ENCODE results near the gene HDGF.

Gene HDGF

GRCh38 chr1:156714830-156715229 is 36.6 kb downstream of the HDGF start:
- DNase-seq: no peak

- no peak for DNase-seq
These were observed 38.8 kb downstream of the HDGF start for GRCh38 chr1:156712626-156713025.

GRCh38 chr1:156711011-156711817 is 40.3 kb downstream of the HDGF start:
- no peak for DNase-seq

- no peak for DNase-seq
These were observed 41.6 kb downstream of the HDGF start for GRCh38 chr1:156709757-156710489.

GRCh38 chr1:156709031-156709430 is 42.4 kb downstream of the HDGF start:
- no peak for DNase-seq

- no peak for DNase-seq
These were observed 43.2 kb downstream of the HDGF start for GRCh38 chr1:156708218-156708661.

- no peak for DNase-seq
These were observed 43.9 kb downstream of the HDGF start for GRCh38 chr1:156707417-156708217.

GRCh38 chr1:156706657-156707416 is 44.6 kb downstream of the HDGF start:
- no peak for DNase-seq

- DNase-seq: no peak
These were observed 45.4 kb downstream of the HDGF start for GRCh38 chr1:156705918-156706656.

- DNase-seq: no peak
These were observed 46.1 kb downstream of the HDGF start, which contains the start of gene CRABP2 for GRCh38 chr1:156705321-156705917. TSS of gene CRABP2 (minus strand) at chr1:156705583. CDS start at chr1:156705446, 137 bp downstream.

- DNase-seq: no peak
These were observed 46.5 kb downstream of the HDGF start for GRCh38 chr1:156704930-156705320.

- DNase-seq: no peak
These were observed 47.2 kb downstream of the HDGF start for GRCh38 chr1:156704166-156704711.

GRCh38 chr1:156703741-156704140 is 47.7 kb downstream of the HDGF start:
- no peak for DNase-seq

GRCh38 chr1:156703336-156703735 is 48.1 kb downstream of the HDGF start:
- no peak for DNase-seq

GRCh38 chr1:156700736-156701531 is 50.5 kb downstream of the HDGF start:
- no peak for DNase-seq

- DNase-seq: no peak
These were observed 52.5 kb downstream of the HDGF start for GRCh38 chr1:156698995-156699394.

GRCh38 chr1:156697481-156697880 is 54.0 kb downstream of the HDGF start:
- no peak for DNase-seq

- no peak for DNase-seq
These were observed 54.7 kb downstream of the HDGF start for GRCh38 chr1:156696755-156697154.

- no peak for DNase-seq
These were observed 56.8 kb downstream of the HDGF start for GRCh38 chr1:156694690-156694962.
